ENCODE results near the gene WSB2.

Gene WSB2

GRCh38 chr12:117985182-117985581, 75.8 kb downstream of the WSB2 start:
- no peak for DNase-seq
